GM23338 (cell line): ENCODE measurements around the gene RNF41. TPM values are rescaled to one million over a fixed set of nuclear protein-coding genes. Genes with fewer than 3 reads are reported as not detected.

ENCODE experiments used
- ATAC-seq: fragments of 200-7000 bp; cut with Tn5 transposase; 3 replicates; pipeline ENCODE4 v1.9.1; 2020
- DNase-seq: peaks from one replicate; pipeline ENCODE4 v3.0.0-alpha.2; 2015; ENCODE audit warnings: low spot score
- H2AFZ ChIP-seq: fragments of 200-600 bp; sonication (generic); 2 replicates; pipeline ENCODE4 v1.8.0; 2016; ENCODE audit warnings: antibody characterized with exemption, mild to moderate bottlenecking, moderate library complexity
- H3F3A ChIP-seq: fragments of 200-600 bp; sonication (generic); replicated peaks from 2 replicates; pipeline ENCODE4 v1.8.0; 2017; ENCODE audit warnings: antibody characterized with exemption, mixed run types, low read depth
- H3K27ac ChIP-seq: fragments of 200-600 bp; sonication (generic); 2 replicates; pipeline ENCODE4 v1.6.1; 2016; ENCODE audit warnings: low read depth
- H3K27me3 ChIP-seq: fragments of 200-600 bp; sonication (generic); 2 replicates; pipeline ENCODE4 v1.8.0; 2016; ENCODE audit warnings: mild to moderate bottlenecking, mixed run types, moderate library complexity; ENCODE audit not compliant: insufficient read depth
- H3K36me3 ChIP-seq: fragments of 200-600 bp; sonication (generic); 2 replicates; pipeline ENCODE4 v1.8.0; 2016; ENCODE audit warnings: mild to moderate bottlenecking; ENCODE audit not compliant: insufficient read depth
- H3K4me1 ChIP-seq: fragments of 200-600 bp; sonication (generic); 2 replicates; pipeline ENCODE4 v1.8.0; 2016; ENCODE audit warnings: mild to moderate bottlenecking, moderate library complexity; ENCODE audit not compliant: insufficient read depth
- H3K4me2 ChIP-seq: fragments of 200-600 bp; sonication (generic); 2 replicates; pipeline ENCODE4 v1.7.1; 2017; ENCODE audit warnings: mixed run types
- H3K4me3 ChIP-seq: fragments of 200-600 bp; sonication (generic); 2 replicates; pipeline ENCODE4 v1.6.1; 2016; ENCODE audit warnings: mixed run types
- H3K79me2 ChIP-seq: fragments of 200-600 bp; sonication (generic); replicated peaks from 2 replicates; pipeline ENCODE4 v1.8.0; 2017; ENCODE audit warnings: mild to moderate bottlenecking; ENCODE audit not compliant: insufficient read depth
- H3K9me2 ChIP-seq: fragments of 200-600 bp; sonication (generic); 2 replicates; pipeline ENCODE4 v1.8.0; 2017; ENCODE audit not compliant: insufficient read depth
- H4K20me1 ChIP-seq: fragments of 200-600 bp; sonication (generic); replicated peaks from 2 replicates; pipeline ENCODE4 v1.8.0; 2017; ENCODE audit warnings: mild to moderate bottlenecking; ENCODE audit not compliant: insufficient read depth
- H3K27ac Mint-ChIP-seq: 2 replicates; pipeline ENCODE4 v1.8.0; 2020; ENCODE audit warnings: inconsistent platforms, mild to moderate bottlenecking, moderate library complexity, mixed read lengths
- H3K27me3 Mint-ChIP-seq: 3 replicates; pipeline ENCODE4 v1.8.0; 2022; ENCODE audit warnings: low read depth, mild to moderate bottlenecking, moderate library complexity, mixed read lengths, inconsistent platforms; ENCODE audit not compliant: insufficient read depth, poor library complexity
- H3K36me3 Mint-ChIP-seq: 3 replicates; pipeline ENCODE4 v1.8.0; 2021; ENCODE audit warnings: low read depth, mild to moderate bottlenecking, inconsistent platforms, moderate library complexity, mixed read lengths
- H3K4me1 Mint-ChIP-seq: 3 replicates; pipeline ENCODE4 v1.8.0; 2020; ENCODE audit warnings: mild to moderate bottlenecking, inconsistent platforms, mixed read lengths
- H3K4me3 Mint-ChIP-seq: 3 replicates; pipeline ENCODE4 v1.8.0; 2021; ENCODE audit warnings: moderate library complexity, mild to moderate bottlenecking, inconsistent platforms, mixed read lengths
- H3K9me3 Mint-ChIP-seq: 3 replicates; pipeline ENCODE4 v1.8.0; 2020; ENCODE audit warnings: moderate library complexity, mild to moderate bottlenecking, inconsistent platforms, mixed read lengths
- CREB1 ChIP-seq: fragments of 250-450 bp; sonication (Bioruptor Pico); IDR thresholded peaks from 2 replicates; pipeline ENCODE4 v1.5.0; 2020; ENCODE audit warnings: low read depth, mild to moderate bottlenecking, moderate library complexity
- ETS1 ChIP-seq: IDR thresholded peaks from 2 replicates; pipeline ENCODE4 v1.6.1; 2016; ENCODE audit warnings: antibody characterized with exemption
- POLR2AphosphoS5 ChIP-seq: IDR thresholded peaks from 2 replicates; pipeline ENCODE4 v1.6.1; 2016; ENCODE audit warnings: antibody characterized with exemption, low read depth
- polyA plus RNA-seq: library from polyadenylated mRNA; unstranded; fragments of >200 nt; fragmentation: Nextera tagmentation; extraction: Ambion mirVana; gene quantifications from 2 replicates; pipeline ENCODE4 v1.2.1, GENCODE V29; 2016
- total RNA-seq: library from RNA; depleted of rRNA; stranded (reverse); fragments of >200 nt; shearing (Covaris generic); gene quantifications from 2 replicates; pipeline ENCODE4 v1.2.3, GENCODE V29; 2014
- TF ChIP-seq, protein P1 (sequence below): fragments of 250-450 bp; sonication (Bioruptor Pico); IDR thresholded peaks from 2 replicates; pipeline ENCODE4 v1.5.0; 2020; ENCODE audit warnings: mild to moderate bottlenecking, moderate library complexity
- TF ChIP-seq, protein P2 (sequence below): IDR thresholded peaks from one replicate; pipeline ENCODE4 v1.6.1; 2018; ENCODE audit warnings: antibody characterized with exemption; ENCODE audit not compliant: unreplicated experiment

RNF41 gene
- total and polyA plus RNA-seq, 2 experiments from 2014 or later = 15.3 to 77.1 TPM

GRCh38 chr12:56159482-56160192, 62.1 kb downstream of the RNF41 start:
- Histone ChIP-seq H3K27me3 (no peaks in the 10 kb centered on the region), H3K36me3 (peaks cover 40% of the 10 kb centered on the region), H3K4me2 (peak overlapping the region; percentile 91), H2AFZ (no peak overlapping the region), H3K9me2 (no peaks in the 10 kb centered on the region), H3K27ac (peak overlapping the region; percentile 98), H4K20me1 (peaks cover 17% of the 10 kb centered on the region), H3K4me3 (peak overlapping the region; percentile 84), H3K79me2 (peaks cover 31% of the 10 kb centered on the region), H3F3A (peaks cover 52% of the 10 kb centered on the region), H3K4me1 (peaks cover 47% of the 10 kb centered on the region)
- H3K9me3 Mint-ChIP-seq = no peaks in the 10 kb centered on the region; the same call in none of the 3 replicates
- ATAC-seq = no peak
- peak overlapping the region; percentile 92 for H3K4me3 Mint-ChIP-seq
- peaks cover 54% of the 10 kb centered on the region for H3K27me3 Mint-ChIP-seq
- peak overlapping the region; percentile 99 for H3K27ac Mint-ChIP-seq
- peaks cover 82% of the 10 kb centered on the region for H3K36me3 Mint-ChIP-seq
- H3K4me1 Mint-ChIP-seq = peaks cover 62% of the 10 kb centered on the region
- DNase-seq = no peak
- TF ChIP-seq, protein P1, sequence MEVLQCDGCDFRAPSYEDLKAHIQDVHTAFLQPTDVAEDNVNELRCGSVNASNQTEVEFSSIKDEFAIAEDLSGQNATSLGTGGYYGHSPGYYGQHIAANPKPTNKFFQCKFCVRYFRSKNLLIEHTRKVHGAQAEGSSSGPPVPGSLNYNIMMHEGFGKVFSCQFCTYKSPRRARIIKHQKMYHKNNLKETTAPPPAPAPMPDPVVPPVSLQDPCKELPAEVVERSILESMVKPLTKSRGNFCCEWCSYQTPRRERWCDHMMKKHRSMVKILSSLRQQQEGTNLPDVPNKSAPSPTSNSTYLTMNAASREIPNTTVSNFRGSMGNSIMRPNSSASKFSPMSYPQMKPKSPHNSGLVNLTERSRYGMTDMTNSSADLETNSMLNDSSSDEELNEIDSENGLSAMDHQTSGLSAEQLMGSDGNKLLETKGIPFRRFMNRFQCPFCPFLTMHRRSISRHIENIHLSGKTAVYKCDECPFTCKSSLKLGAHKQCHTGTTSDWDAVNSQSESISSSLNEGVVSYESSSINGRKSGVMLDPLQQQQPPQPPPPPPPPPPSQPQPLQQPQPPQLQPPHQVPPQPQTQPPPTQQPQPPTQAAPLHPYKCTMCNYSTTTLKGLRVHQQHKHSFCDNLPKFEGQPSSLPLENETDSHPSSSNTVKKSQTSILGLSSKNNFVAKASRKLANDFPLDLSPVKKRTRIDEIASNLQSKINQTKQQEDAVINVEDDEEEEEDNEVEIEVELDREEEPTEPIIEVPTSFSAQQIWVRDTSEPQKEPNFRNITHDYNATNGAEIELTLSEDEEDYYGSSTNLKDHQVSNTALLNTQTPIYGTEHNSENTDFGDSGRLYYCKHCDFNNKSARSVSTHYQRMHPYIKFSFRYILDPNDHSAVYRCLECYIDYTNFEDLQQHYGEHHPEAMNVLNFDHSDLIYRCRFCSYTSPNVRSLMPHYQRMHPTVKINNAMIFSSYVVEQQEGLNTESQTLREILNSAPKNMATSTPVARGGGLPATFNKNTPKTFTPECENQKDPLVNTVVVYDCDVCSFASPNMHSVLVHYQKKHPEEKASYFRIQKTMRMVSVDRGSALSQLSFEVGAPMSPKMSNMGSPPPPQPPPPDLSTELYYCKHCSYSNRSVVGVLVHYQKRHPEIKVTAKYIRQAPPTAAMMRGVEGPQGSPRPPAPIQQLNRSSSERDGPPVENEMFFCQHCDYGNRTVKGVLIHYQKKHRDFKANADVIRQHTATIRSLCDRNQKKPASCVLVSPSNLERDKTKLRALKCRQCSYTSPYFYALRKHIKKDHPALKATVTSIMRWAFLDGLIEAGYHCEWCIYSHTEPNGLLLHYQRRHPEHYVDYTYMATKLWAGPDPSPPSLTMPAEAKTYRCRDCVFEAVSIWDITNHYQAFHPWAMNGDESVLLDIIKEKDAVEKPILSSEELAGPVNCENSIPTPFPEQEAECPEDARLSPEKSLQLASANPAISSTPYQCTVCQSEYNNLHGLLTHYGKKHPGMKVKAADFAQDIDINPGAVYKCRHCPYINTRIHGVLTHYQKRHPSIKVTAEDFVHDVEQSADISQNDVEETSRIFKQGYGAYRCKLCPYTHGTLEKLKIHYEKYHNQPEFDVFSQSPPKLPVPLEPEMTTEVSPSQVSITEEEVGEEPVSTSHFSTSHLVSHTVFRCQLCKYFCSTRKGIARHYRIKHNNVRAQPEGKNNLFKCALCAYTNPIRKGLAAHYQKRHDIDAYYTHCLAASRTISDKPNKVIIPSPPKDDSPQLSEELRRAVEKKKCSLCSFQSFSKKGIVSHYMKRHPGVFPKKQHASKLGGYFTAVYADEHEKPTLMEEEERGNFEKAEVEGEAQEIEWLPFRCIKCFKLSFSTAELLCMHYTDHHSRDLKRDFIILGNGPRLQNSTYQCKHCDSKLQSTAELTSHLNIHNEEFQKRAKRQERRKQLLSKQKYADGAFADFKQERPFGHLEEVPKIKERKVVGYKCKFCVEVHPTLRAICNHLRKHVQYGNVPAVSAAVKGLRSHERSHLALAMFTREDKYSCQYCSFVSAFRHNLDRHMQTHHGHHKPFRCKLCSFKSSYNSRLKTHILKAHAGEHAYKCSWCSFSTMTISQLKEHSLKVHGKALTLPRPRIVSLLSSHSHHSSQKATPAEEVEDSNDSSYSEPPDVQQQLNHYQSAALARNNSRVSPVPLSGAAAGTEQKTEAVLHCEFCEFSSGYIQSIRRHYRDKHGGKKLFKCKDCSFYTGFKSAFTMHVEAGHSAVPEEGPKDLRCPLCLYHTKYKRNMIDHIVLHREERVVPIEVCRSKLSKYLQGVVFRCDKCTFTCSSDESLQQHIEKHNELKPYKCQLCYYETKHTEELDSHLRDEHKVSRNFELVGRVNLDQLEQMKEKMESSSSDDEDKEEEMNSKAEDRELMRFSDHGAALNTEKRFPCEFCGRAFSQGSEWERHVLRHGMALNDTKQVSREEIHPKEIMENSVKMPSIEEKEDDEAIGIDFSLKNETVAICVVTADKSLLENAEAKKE (CRISPR knock-in tag) = no peak

- Histone ChIP-seq H3K4me1 (peaks cover 47% of the 10 kb centered on the region), H3K79me2 (peaks cover 31% of the 10 kb centered on the region), H3K4me3 (peak overlapping the region; percentile 84), H4K20me1 (peaks cover 17% of the 10 kb centered on the region), H3K27ac (peak overlapping the region; percentile 98), H3K27me3 (no peaks in the 10 kb centered on the region), H3K4me2 (peak overlapping the region; percentile 91), H3K9me2 (no peaks in the 10 kb centered on the region), H2AFZ (no peak overlapping the region), H3K36me3 (peaks cover 36% of the 10 kb centered on the region), H3F3A (peaks cover 46% of the 10 kb centered on the region)
- H3K27ac Mint-ChIP-seq = peak overlapping the region; percentile 99
- H3K4me3 Mint-ChIP-seq = peak overlapping the region; percentile 92
- H3K9me3 Mint-ChIP-seq = no peaks in the 10 kb centered on the region; the same call in none of the 3 replicates
- TF ChIP-seq, protein P2, sequence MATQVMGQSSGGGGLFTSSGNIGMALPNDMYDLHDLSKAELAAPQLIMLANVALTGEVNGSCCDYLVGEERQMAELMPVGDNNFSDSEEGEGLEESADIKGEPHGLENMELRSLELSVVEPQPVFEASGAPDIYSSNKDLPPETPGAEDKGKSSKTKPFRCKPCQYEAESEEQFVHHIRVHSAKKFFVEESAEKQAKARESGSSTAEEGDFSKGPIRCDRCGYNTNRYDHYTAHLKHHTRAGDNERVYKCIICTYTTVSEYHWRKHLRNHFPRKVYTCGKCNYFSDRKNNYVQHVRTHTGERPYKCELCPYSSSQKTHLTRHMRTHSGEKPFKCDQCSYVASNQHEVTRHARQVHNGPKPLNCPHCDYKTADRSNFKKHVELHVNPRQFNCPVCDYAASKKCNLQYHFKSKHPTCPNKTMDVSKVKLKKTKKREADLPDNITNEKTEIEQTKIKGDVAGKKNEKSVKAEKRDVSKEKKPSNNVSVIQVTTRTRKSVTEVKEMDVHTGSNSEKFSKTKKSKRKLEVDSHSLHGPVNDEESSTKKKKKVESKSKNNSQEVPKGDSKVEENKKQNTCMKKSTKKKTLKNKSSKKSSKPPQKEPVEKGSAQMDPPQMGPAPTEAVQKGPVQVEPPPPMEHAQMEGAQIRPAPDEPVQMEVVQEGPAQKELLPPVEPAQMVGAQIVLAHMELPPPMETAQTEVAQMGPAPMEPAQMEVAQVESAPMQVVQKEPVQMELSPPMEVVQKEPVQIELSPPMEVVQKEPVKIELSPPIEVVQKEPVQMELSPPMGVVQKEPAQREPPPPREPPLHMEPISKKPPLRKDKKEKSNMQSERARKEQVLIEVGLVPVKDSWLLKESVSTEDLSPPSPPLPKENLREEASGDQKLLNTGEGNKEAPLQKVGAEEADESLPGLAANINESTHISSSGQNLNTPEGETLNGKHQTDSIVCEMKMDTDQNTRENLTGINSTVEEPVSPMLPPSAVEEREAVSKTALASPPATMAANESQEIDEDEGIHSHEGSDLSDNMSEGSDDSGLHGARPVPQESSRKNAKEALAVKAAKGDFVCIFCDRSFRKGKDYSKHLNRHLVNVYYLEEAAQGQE = no peak
- TF ChIP-seq CREB1 (CRISPR knock-in tag) = no peak
- peak; percentile 64 for TF ChIP-seq POLR2AphosphoS5
- TF ChIP-seq ETS1 = 0 out of 2 replicates have a peak, but pooled peaks have one; percentile 20
- peak; percentile 83 for DNase-seq
- peaks cover 51% of the 10 kb centered on the region for H3K27me3 Mint-ChIP-seq
- H3K36me3 Mint-ChIP-seq = peaks cover 78% of the 10 kb centered on the region
- peak; percentile 27 for ATAC-seq
- H3K4me1 Mint-ChIP-seq = peaks cover 62% of the 10 kb centered on the region
Observed at GRCh38 chr12:56158926-56159461, 62.7 kb downstream of the RNF41 start.
